Suprapubic skin (tissue), 4 donors: ENCODE measurements around the gene UPP1. TPM values are rescaled to one million over a fixed set of nuclear protein-coding genes. Genes with fewer than 3 reads are reported as not detected.

Experiments used
- DNase-seq, 2 donors: peaks; one replicate each; pipeline ENCODE4 v3.0.0-alpha.2; 2019; ENCODE audit warnings: low spot score in 2 of 2
- H3K27ac ChIP-seq: fragments of 200-600 bp; sonication (generic); one replicate; pipeline ENCODE4 v1.5.1; 2019
- H3K27me3 ChIP-seq: fragments of 200-600 bp; sonication (generic); one replicate; pipeline ENCODE4 v1.5.1; 2019
- H3K36me3 ChIP-seq: fragments of 200-600 bp; sonication (generic); one replicate; pipeline ENCODE4 v1.5.1; 2019
- H3K4me1 ChIP-seq: fragments of 200-600 bp; sonication (generic); one replicate; pipeline ENCODE4 v1.5.1; 2019
- H3K4me3 ChIP-seq: fragments of 200-600 bp; sonication (generic); one replicate; pipeline ENCODE4 v1.5.1; 2019; ENCODE audit warnings: mild to moderate bottlenecking
- H3K9me3 ChIP-seq: fragments of 200-600 bp; sonication (generic); one replicate; pipeline ENCODE4 v1.5.1; 2019
- CTCF ChIP-seq, 2 donors: fragments of 200-600 bp in 1 of 2; fragments of 450-650 bp in 1 of 2; sonication (generic) in 1 of 2; IDR thresholded peaks; one replicate each; pipeline ENCODE4 v1.5.1; 2016 to 2019; ENCODE audit warnings: antibody characterized with exemption in 2 of 2, mild to moderate bottlenecking in 1 of 2, moderate library complexity in 1 of 2
- EP300 ChIP-seq: sonication (generic); formaldehyde crosslinking; IDR thresholded peaks from one replicate; pipeline ENCODE4 v1.6.1; 2017; ENCODE audit warnings: antibody characterized with exemption
- POLR2A ChIP-seq, 2 donors: fragments of 450-650 bp; IDR thresholded peaks; one replicate each; pipeline ENCODE4 v1.6.1; 2017; ENCODE audit warnings: antibody characterized with exemption in 2 of 2, mild to moderate bottlenecking in 2 of 2, moderate library complexity in 2 of 2
- POLR2AphosphoS5 ChIP-seq, 3 donors: sonication (generic); formaldehyde crosslinking; IDR thresholded peaks; one replicate each; pipeline ENCODE4 v1.6.1; 2017; ENCODE audit warnings: antibody characterized with exemption in 3 of 3
- WGBS: methylation state at CpG from one replicate; pipeline ENCODE4 v1.1.5; 2018; 5-methylcytosine and 5-hydroxymethylcytosine counted together
- total RNA-seq, 4 donors: library from RNA; depleted of rRNA; stranded (reverse); fragments of >200 nt; gene quantifications; one replicate each; pipeline ENCODE4 v1.1.0, GENCODE V29; 2016

Gene UPP1
- total RNA-seq, 4 donors from 2014 or later: 2.2 to 11.9 (median 4.2) TPM

DNA sequence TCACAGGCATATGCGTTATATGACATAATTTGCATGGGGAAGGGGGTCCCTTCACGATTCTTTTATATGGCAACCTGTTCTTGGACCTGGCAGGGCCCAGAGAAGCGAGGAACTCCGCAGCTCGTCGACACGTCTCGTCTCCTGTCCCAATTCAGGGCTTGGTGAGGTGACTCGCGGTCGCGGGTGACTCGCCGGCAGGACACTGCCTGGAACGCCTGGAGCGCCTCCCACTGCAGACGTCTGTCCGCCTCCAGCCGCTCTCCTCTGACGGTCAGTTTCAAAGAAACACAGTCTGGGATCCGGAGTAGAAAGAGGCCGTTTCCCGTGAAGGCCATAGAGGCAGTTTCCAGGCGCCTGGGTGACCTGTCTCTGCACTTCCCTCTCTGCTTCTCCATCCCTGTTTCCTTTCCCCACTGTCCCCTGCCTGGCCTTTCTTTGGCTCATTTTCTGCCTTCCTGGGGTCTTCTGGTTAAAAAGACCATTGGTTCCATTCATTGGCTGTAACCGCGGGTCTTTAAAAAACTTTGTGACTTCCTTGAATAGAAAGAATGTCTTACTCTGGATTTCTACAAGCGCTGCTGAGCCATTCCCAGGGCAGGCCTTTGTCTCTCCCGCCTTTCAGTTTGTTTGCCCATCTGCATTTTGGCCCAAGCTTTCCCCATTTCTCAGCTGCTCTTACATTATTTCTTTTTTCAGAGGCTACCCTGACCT lies 1.2 kb downstream of the UPP1 start:
- Histone ChIP-seq H3K4me1 (peaks cover 39% of the 10 kb centered on the region), H3K4me3 (peak overlapping the region; percentile 88), H3K36me3 (peaks cover 26% of the 10 kb centered on the region), H3K9me3 (no peaks in the 10 kb centered on the region), H3K27ac (no peak overlapping the region), H3K27me3 (no peaks in the 10 kb centered on the region)
- WGBS: 81% methylated on average over 28 of the region's 28 CpGs
- TF ChIP-seq EP300: no peak
- DNase-seq: no peak

- peaks cover 35% of the 10 kb centered on the region for H3K36me3 ChIP-seq
- no peak for DNase-seq
- TF ChIP-seq POLR2AphosphoS5 (IDR thresholded peaks at IDR 0.05) (no peak), POLR2A (IDR thresholded peaks at IDR 0.05) (no peak), CTCF (IDR thresholded peaks at IDR 0.05) (no peak), EP300 (no peak)
- H3K9me3 ChIP-seq: no peaks in the 10 kb centered on the region
- no peak overlapping the region for H3K4me3 ChIP-seq
- no peak overlapping the region for H3K27ac ChIP-seq
- H3K27me3 ChIP-seq: no peaks in the 10 kb centered on the region
- WGBS: 80% methylated on average over 10 of the region's 10 CpGs
- H3K4me1 ChIP-seq: peaks cover 39% of the 10 kb centered on the region
Measured at GRCh38 chr7:48091506-48092433, 2.7 kb downstream of the UPP1 start.

GRCh38 chr7:48094861-48095293 lies 5.8 kb downstream of the UPP1 start:
- Histone ChIP-seq H3K9me3 (no peaks in the 10 kb centered on the region), H3K27ac (no peak overlapping the region), H3K4me1 (peaks cover 23% of the 10 kb centered on the region), H3K36me3 (peaks cover 51% of the 10 kb centered on the region), H3K4me3 (no peak overlapping the region), H3K27me3 (no peaks in the 10 kb centered on the region)
- WGBS: 54% methylated on average over 3 of the region's 3 CpGs
- TF ChIP-seq CTCF (IDR thresholded peaks at IDR 0.05) (no peak), EP300 (no peak), POLR2AphosphoS5 (IDR thresholded peaks at IDR 0.05) (no peak), POLR2A (IDR thresholded peaks at IDR 0.05) (no peak)
- no peak for DNase-seq

- H3K4me1 ChIP-seq: peaks cover 16% of the 10 kb centered on the region
- 77% methylated on average over 2 of the region's 2 CpGs for WGBS
- H3K27ac ChIP-seq: no peak overlapping the region
Measured at GRCh38 chr7:48096273-48096672, 7.2 kb downstream of the UPP1 start.

More at GRCh38 chr7:48096273-48096672, 7.2 kb downstream of the UPP1 start:
- H3K36me3 ChIP-seq: peaks cover 62% of the 10 kb centered on the region
- H3K4me3 ChIP-seq: no peak overlapping the region
- TF ChIP-seq POLR2A (IDR thresholded peaks at IDR 0.05) (no peak), CTCF (IDR thresholded peaks at IDR 0.05) (no peak), POLR2AphosphoS5 (IDR thresholded peaks at IDR 0.05) (no peak), EP300 (no peak)
- H3K27me3 ChIP-seq: no peaks in the 10 kb centered on the region
- no peaks in the 10 kb centered on the region for H3K9me3 ChIP-seq
- no peak for DNase-seq
